ENCODE results near the gene BRAF. TPM values are rescaled to one million over a fixed set of nuclear protein-coding genes. Genes with fewer than 3 reads are reported as not detected.
"Not testable (repeated sequence)": the region's sequence is repeated elsewhere in the genome, so short reads cannot be mapped to it uniquely, and the experiment has no call there.

Gene BRAF
- total RNA-seq, 1 donor = 26.7 TPM

- DNase-seq (ENCODE audit: low read depth in 2 of 3, low spot score in 2 of 3) = no peak
Observed at GRCh38 chr7:140685407-140686087, 239.2 kb downstream of the BRAF start.

- DNase-seq (ENCODE audit: low read depth in 2 of 3, low spot score in 2 of 3) = no peak
Observed at GRCh38 chr7:140684066-140684950, 240.4 kb downstream of the BRAF start.

GRCh38 chr7:140683657-140684056 lies 241.1 kb downstream of the BRAF start:
- DNase-seq (ENCODE audit: low read depth in 2 of 3, low spot score in 2 of 3) = no peak

- DNase-seq (ENCODE audit: low read depth in 2 of 3, low spot score in 2 of 3) = no peak
Observed at GRCh38 chr7:140681766-140682165, 243.0 kb downstream of the BRAF start.

- no peak for DNase-seq (ENCODE audit: low read depth in 2 of 3, low spot score in 2 of 3)
Observed at GRCh38 chr7:140680886-140681285, 243.8 kb downstream of the BRAF start.

- no peak for DNase-seq (ENCODE audit: low read depth in 2 of 3, low spot score in 2 of 3)
Observed at GRCh38 chr7:140679186-140679585, 245.5 kb downstream of the BRAF start.

- no peak for DNase-seq (ENCODE audit: low read depth in 2 of 3, low spot score in 2 of 3)
Observed at GRCh38 chr7:140678816-140679130, 246.0 kb downstream of the BRAF start.

- DNase-seq (ENCODE audit: low read depth in 2 of 3, low spot score in 2 of 3) = no peak
Observed at GRCh38 chr7:140678081-140678815, 246.5 kb downstream of the BRAF start.

GRCh38 chr7:140677496-140677895 lies 247.2 kb downstream of the BRAF start:
- DNase-seq (ENCODE audit: low read depth in 2 of 3, low spot score in 2 of 3) = no peak

- DNase-seq (ENCODE audit: low read depth in 2 of 3, low spot score in 2 of 3) = not testable (repeated sequence)
Observed at GRCh38 chr7:140676956-140677355, 247.8 kb downstream of the BRAF start.

- DNase-seq (ENCODE audit: low read depth in 2 of 3, low spot score in 2 of 3) = no peak
Observed at GRCh38 chr7:140676306-140676705, 248.4 kb downstream of the BRAF start.

GRCh38 chr7:140675726-140676125 lies 249.0 kb downstream of the BRAF start:
- no peak for DNase-seq (ENCODE audit: low read depth in 2 of 3, low spot score in 2 of 3)

- peak in 2 of 3 donors; percentile 64 to 65 for DNase-seq (ENCODE audit: low read depth in 2 of 3, low spot score in 2 of 3)
Observed at GRCh38 chr7:140674899-140675701, 249.6 kb downstream of the BRAF start.

GRCh38 chr7:140674356-140674800 lies 250.4 kb downstream of the BRAF start:
- DNase-seq (ENCODE audit: low read depth in 2 of 3, low spot score in 2 of 3) = no peak

GRCh38 chr7:140673774-140674155 lies 251.0 kb downstream of the BRAF start:
- DNase-seq (ENCODE audit: low read depth in 2 of 3, low spot score in 2 of 3) = no peak

- peak; percentile 48 to 51 (median 50) for DNase-seq (ENCODE audit: low read depth in 2 of 3, low spot score in 2 of 3)
Observed at GRCh38 chr7:140673063-140673773, 251.5 kb downstream of the BRAF start.

- peak; percentile 36 to 51 (median 39) for DNase-seq (ENCODE audit: low read depth in 2 of 3, low spot score in 2 of 3)
Observed at GRCh38 chr7:140672382-140673062, 252.2 kb downstream of the BRAF start, which contains the start of gene ADCK2. Gene ADCK2 (plus strand): TSS chr7:140672945. CDS start chr7:140673331, 386 bp downstream.

GRCh38 chr7:140671966-140672365 lies 252.8 kb downstream of the BRAF start:
- no peak for DNase-seq (ENCODE audit: low read depth in 2 of 3, low spot score in 2 of 3)

- DNase-seq (ENCODE audit: low read depth in 2 of 3, low spot score in 2 of 3) = peak in 1 of 3 donors; percentile 26
Observed at GRCh38 chr7:140670343-140670935, 254.3 kb downstream of the BRAF start.
